Stimulated activated CD8-positive, alpha-beta memory T cell treated with anti-CD3 and anti-CD28 coated beads, Interleukin-15, amount 100 ng/mL, for 48 hours (primary cell): Measurements from ENCODE around the gene HASPIN.

ENCODE experiments used
- DNase-seq, 2 donors: peaks; one replicate each; pipeline ENCODE4 v3.0.0-alpha.2; 2020; ENCODE audit warnings: low read depth in 2 of 2

HASPIN gene

GRCh38 chr17:3723556-3724377 is at the start of gene HASPIN:
Gene HASPIN (plus strand): TSS chr17:3723903. CDS start chr17:3723936, 33 bp downstream.
- peak; percentile 90 for DNase-seq

GRCh38 chr17:3675886-3676285 is 47.8 kb upstream of the HASPIN start:
- no peak for DNase-seq

GRCh38 chr17:3678095-3678820 is 45.4 kb upstream of the HASPIN start:
- DNase-seq, result no peak

GRCh38 chr17:3678821-3679530 is 44.7 kb upstream of the HASPIN start:
- DNase-seq, result no peak

GRCh38 chr17:3679531-3680126 is 44.1 kb upstream of the HASPIN start:
- no peak for DNase-seq

- DNase-seq, result no peak
These were observed 42.6 kb upstream of the HASPIN start for GRCh38 chr17:3681057-3681456.

- no peak for DNase-seq
These were observed 42.1 kb upstream of the HASPIN start for GRCh38 chr17:3681565-3681964.

GRCh38 chr17:3682033-3682432 is 41.7 kb upstream of the HASPIN start:
- DNase-seq, result no peak

- peak; percentile 23 to 35 for DNase-seq
These were observed 40.6 kb upstream of the HASPIN start for GRCh38 chr17:3683054-3683511.

- no peak for DNase-seq
These were observed 38.5 kb upstream of the HASPIN start for GRCh38 chr17:3685174-3685573.

GRCh38 chr17:3688027-3688553 is 35.6 kb upstream of the HASPIN start:
- DNase-seq, result no peak

- DNase-seq, result no peak
These were observed 34.8 kb upstream of the HASPIN start for GRCh38 chr17:3688852-3689261.

- DNase-seq, result no peak
These were observed 34.2 kb upstream of the HASPIN start for GRCh38 chr17:3689262-3690093.

- DNase-seq, result no peak
These were observed 33.5 kb upstream of the HASPIN start for GRCh38 chr17:3690094-3690715.

GRCh38 chr17:3691617-3692067 is 32.1 kb upstream of the HASPIN start:
- DNase-seq, result no peak

- DNase-seq, result no peak
These were observed 31.4 kb upstream of the HASPIN start for GRCh38 chr17:3692346-3692745.

GRCh38 chr17:3693141-3693540 is 30.6 kb upstream of the HASPIN start:
- DNase-seq, result no peak

GRCh38 chr17:3693829-3694231 is 29.9 kb upstream of the HASPIN start:
- peak; percentile 53 to 70 for DNase-seq

- no peak for DNase-seq
These were observed 28.5 kb upstream of the HASPIN start for GRCh38 chr17:3695129-3695722.
